ENCODE data around the gene CLCA2. TPM values are rescaled to one million over a fixed set of nuclear protein-coding genes. Genes with fewer than 3 reads are reported as not detected.

CLCA2 gene
- total RNA-seq, 1 experiment from 2014 or later, result not detected

DNA sequence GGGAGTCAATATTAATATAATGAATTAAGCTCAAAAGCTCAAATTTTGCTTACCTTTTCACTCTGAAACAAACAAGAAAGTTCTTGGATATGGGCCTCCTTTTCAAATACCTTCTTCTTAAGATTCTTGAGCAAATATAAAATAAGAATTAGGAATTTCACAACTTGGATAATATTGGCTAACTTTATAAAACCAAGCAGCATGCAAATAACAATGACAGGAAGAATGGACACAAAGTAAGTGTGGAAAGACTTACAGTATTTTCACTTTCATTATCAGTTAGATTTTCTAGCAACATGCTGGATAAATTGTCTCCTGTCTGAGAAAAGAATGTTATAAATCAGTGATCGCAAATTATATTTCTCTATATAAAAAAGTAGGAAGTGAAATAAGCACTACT lies 41.1 kb upstream of the CLCA2 start:
- Histone ChIP-seq H3K18ac (ENCODE audit: insufficient read length, low read depth, low read length) (no peak overlapping the region), H2BK15ac (ENCODE audit: low read depth, low read length) (no peak overlapping the region), H2BK120ac (ENCODE audit: low read depth, low read length, poor library complexity, severe bottlenecking) (no peak overlapping the region), H3K56ac (ENCODE audit: insufficient read length, low read depth, low read length) (no peak overlapping the region), H2AFZ (ENCODE audit: low read length) (no peak overlapping the region), H3K27ac (ENCODE audit: insufficient read length, low read depth, low read length) (no peak overlapping the region), H2BK12ac (ENCODE audit: insufficient read length, low read depth, low read length) (no peak overlapping the region), H3K4ac (ENCODE audit: low read depth, low read length) (no peak overlapping the region), H4K8ac (replicated peaks; ENCODE audit: insufficient read length, low read depth, low read length) (no peak overlapping the region), H3K23ac (ENCODE audit: insufficient read length, low read depth, low read length) (no peak overlapping the region), H2AK5ac (ENCODE audit: insufficient read length, low read length) (no peak overlapping the region), H3K14ac (ENCODE audit: insufficient read depth, low read length) (no peak overlapping the region), H4K5ac (ENCODE audit: insufficient read length, low read depth, low read length) (no peak overlapping the region), H3K27me3 (ENCODE audit: insufficient read depth, low read length) (no peaks in the 10 kb centered on the region), H4K91ac (ENCODE audit: insufficient read length, low read depth, low read length) (no peak overlapping the region), H4K20me1 (ENCODE audit: control insufficient read depth, insufficient read depth, insufficient read length) (no peaks in the 10 kb centered on the region), H3T11ph (ENCODE audit: low read length) (no peak overlapping the region), H3K9ac (ENCODE audit: extremely low read depth, insufficient read length, low read length) (no peak overlapping the region), H3K9me3 (ENCODE audit: control insufficient read depth, low read depth, low read length) (no peaks in the 10 kb centered on the region), H3K79me1 (ENCODE audit: insufficient read depth, low read depth, low read length, poor library complexity, severe bottlenecking) (no peaks in the 10 kb centered on the region), H3K79me2 (ENCODE audit: insufficient read depth, low read length) (no peaks in the 10 kb centered on the region), H3K4me1 (ENCODE audit: insufficient read depth, low read length) (no peaks in the 10 kb centered on the region), H3K4me2 (ENCODE audit: insufficient read depth, insufficient read length, low read length) (no peak overlapping the region), H2BK20ac (ENCODE audit: low read depth, low read length, poor library complexity, severe bottlenecking) (no peak overlapping the region), H3K23me2 (ENCODE audit: insufficient read length, low read depth, low read length, poor library complexity, severe bottlenecking) (no peaks in the 10 kb centered on the region), H2BK5ac (ENCODE audit: insufficient read length, low read length) (no peak overlapping the region)
- no peak for DNase-seq
- Mint-ChIP-seq H3K4me3 (no peak overlapping the region), H3K9me3 (peaks cover 9 to 10% of the 10 kb centered on the region in 2 experiments), H3K27ac (no peak overlapping the region), H3K36me3 (ENCODE audit: insufficient read depth in 1 of 3, low read depth in 3 of 3) (peaks cover 11 to 13% (median 11%) of the 10 kb centered on the region in 3 experiments), H3K4me1 (no peaks in the 10 kb centered on the region), H3K27me3 (ENCODE audit: low read depth) (no peaks in the 10 kb centered on the region)
- no peak for TF ChIP-seq CTCF (conservative IDR thresholded peaks at IDR 0.05)
- WGBS (ENCODE audit: extremely low coverage, insufficient read length, low lambda C conversion rate), result no CpG with 5 or more reads among the region's 1 CpG

Measured in H9 (cell line).